ENCODE results near the gene DBH. TPM values are rescaled to one million over a fixed set of nuclear protein-coding genes. Genes with fewer than 3 reads are reported as not detected.

DBH gene
- total and polyA plus RNA-seq, 2 of the 13 experiments (the other 11 are each of a cell fraction or from before 2014, with no cell fraction given) = not detected

DNA sequence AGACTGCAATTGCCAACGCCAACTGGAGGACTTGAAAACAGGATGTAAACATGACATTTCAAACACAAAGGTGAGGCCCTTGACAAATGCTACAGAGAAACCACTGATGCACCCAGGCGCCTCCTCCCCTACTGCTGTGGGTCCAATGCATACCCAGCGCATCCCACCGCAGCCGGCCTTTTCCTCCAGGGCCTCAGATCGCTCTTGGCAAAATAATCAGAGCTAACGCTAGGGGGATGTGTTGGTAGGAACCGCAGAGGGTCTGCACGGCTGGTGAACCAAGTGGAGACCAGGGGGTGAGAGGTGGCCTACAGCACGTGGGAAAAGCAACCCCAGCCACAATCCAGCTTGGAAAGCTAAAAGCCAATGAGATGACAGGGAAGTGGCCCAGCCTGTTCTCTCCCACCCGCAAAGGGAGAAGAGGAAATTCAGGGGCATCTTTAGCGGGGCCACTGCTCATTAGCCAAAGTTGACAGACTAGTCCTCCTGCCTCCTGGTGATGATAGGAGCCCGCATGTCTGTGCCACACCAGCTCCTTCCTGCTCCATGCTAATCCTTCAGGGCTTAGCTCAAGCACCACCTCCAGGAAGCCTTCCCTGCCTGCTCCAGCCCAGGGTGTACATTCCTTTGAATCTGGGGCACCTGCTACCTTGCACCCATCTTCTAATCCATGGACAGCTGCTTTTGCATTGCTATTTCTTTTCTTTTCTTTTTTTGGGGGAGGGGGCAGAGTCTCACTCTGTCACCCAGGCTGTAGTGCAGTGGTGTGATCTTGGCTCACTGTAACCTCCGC is 32.8 kb upstream of the DBH start:
- Histone ChIP-seq H3K9ac (ENCODE audit: insufficient read depth, low read depth, low read length) (no peak overlapping the region), H3K4me1 (ENCODE audit: insufficient read depth, low read length) (no peaks in the 10 kb centered on the region), H4K20me1 (ENCODE audit: insufficient read depth, low read length) (0 out of 2 replicates have a peak, but pooled peaks cover 7% of the 10 kb centered on the region), H3K36me3 (replicated peaks in 1 of 2; ENCODE audit: control insufficient read depth in 1 of 2, insufficient read depth in 2 of 2, low read length in 2 of 2) (no peaks in the 10 kb centered on the region), H3K4me2 (ENCODE audit: low read depth, low read length) (no peak overlapping the region), H3K79me2 (ENCODE audit: insufficient read depth, low read length) (no peaks in the 10 kb centered on the region), H2AFZ (ENCODE audit: low read length) (no peak overlapping the region), H3K27me3 (ENCODE audit: control insufficient read depth in 1 of 2, insufficient read depth in 2 of 2, low read length in 2 of 2) (peaks cover 13 to 46% of the 10 kb centered on the region in 2 experiments), H3K27ac (ENCODE audit: extremely low read length, insufficient read depth, low read length) (no peak overlapping the region), H3K9me3 (ENCODE audit: low read length) (0 out of 2 replicates have a peak, but pooled peaks cover 1% of the 10 kb centered on the region), H3K4me3 (replicated peaks in 1 of 3; ENCODE audit: insufficient read depth in 1 of 3, low read depth in 2 of 3, low read length in 3 of 3) (no peak overlapping the region)
- WGBS (ENCODE audit: low lambda C conversion rate) = 48% methylated on average over 12 of the region's 14 CpGs
- POLR2A ChIA-PET = interaction anchor here (0.8 kb wide), 1 partner anchor 112 kb away, joined by 3 read pairs; no protein-coding TSS in a partner anchor
- DNase-seq (ENCODE audit: low spot score) (no peak), FAIRE-seq (no peak), ATAC-seq (peak; percentile 27; the same call in 2 of the 3 replicates)
- TF ChIP-seq, protein P1, sequence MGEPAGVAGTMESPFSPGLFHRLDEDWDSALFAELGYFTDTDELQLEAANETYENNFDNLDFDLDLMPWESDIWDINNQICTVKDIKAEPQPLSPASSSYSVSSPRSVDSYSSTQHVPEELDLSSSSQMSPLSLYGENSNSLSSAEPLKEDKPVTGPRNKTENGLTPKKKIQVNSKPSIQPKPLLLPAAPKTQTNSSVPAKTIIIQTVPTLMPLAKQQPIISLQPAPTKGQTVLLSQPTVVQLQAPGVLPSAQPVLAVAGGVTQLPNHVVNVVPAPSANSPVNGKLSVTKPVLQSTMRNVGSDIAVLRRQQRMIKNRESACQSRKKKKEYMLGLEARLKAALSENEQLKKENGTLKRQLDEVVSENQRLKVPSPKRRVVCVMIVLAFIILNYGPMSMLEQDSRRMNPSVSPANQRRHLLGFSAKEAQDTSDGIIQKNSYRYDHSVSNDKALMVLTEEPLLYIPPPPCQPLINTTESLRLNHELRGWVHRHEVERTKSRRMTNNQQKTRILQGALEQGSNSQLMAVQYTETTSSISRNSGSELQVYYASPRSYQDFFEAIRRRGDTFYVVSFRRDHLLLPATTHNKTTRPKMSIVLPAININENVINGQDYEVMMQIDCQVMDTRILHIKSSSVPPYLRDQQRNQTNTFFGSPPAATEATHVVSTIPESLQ (CRISPR knock-in tag; conservative IDR thresholded peaks at IDR 0.05) = no peak
- TF ChIP-seq SMAD3 (CRISPR knock-in tag; IDR thresholded peaks at IDR 0.05) (no peak), NFE2L1 (CRISPR knock-in tag; IDR thresholded peaks at IDR 0.05; ENCODE audit: borderline replicate concordance) (no peak), ZNF839 (CRISPR knock-in tag; IDR thresholded peaks at IDR 0.05; ENCODE audit: borderline replicate concordance) (no peak), ZNF747 (CRISPR knock-in tag; IDR thresholded peaks at IDR 0.05; ENCODE audit: borderline replicate concordance) (no peak), GATA4 (IDR thresholded peaks at IDR 0.05; ENCODE audit: borderline replicate concordance, low read depth) (no peak), XRCC5 (optimal IDR thresholded peaks at IDR 0.05; ENCODE audit: low read length) (peak; percentile 24), SMAD9 (CRISPR knock-in tag; IDR thresholded peaks at IDR 0.05) (no peak), SRSF4 (IDR thresholded peaks at IDR 0.05; ENCODE audit: low read depth, low read length, poor library complexity, severe bottlenecking) (no peak), ZNF879 (CRISPR knock-in tag; IDR thresholded peaks at IDR 0.05) (no peak), ZNF121 (CRISPR knock-in tag; IDR thresholded peaks at IDR 0.05) (no peak), TMF1 (CRISPR knock-in tag; IDR thresholded peaks at IDR 0.05; ENCODE audit: low read depth) (no peak), MTF2 (CRISPR knock-in tag; IDR thresholded peaks at IDR 0.05; ENCODE audit: borderline replicate concordance) (no peak), MAF1 (CRISPR knock-in tag; IDR thresholded peaks at IDR 0.05; ENCODE audit: borderline replicate concordance) (no peak)
- TF ChIP-seq, protein P2, sequence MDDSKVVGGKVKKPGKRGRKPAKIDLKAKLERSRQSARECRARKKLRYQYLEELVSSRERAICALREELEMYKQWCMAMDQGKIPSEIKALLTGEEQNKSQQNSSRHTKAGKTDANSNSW (CRISPR knock-in tag; IDR thresholded peaks at IDR 0.05; ENCODE audit: borderline replicate concordance) = no peak
- TF ChIP-seq, protein P3, sequence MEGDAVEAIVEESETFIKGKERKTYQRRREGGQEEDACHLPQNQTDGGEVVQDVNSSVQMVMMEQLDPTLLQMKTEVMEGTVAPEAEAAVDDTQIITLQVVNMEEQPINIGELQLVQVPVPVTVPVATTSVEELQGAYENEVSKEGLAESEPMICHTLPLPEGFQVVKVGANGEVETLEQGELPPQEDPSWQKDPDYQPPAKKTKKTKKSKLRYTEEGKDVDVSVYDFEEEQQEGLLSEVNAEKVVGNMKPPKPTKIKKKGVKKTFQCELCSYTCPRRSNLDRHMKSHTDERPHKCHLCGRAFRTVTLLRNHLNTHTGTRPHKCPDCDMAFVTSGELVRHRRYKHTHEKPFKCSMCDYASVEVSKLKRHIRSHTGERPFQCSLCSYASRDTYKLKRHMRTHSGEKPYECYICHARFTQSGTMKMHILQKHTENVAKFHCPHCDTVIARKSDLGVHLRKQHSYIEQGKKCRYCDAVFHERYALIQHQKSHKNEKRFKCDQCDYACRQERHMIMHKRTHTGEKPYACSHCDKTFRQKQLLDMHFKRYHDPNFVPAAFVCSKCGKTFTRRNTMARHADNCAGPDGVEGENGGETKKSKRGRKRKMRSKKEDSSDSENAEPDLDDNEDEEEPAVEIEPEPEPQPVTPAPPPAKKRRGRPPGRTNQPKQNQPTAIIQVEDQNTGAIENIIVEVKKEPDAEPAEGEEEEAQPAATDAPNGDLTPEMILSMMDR (CRISPR knock-in tag; IDR thresholded peaks at IDR 0.05) = peak; percentile 17; the same call in 1 of the 2 replicates
- in situ Hi-C loops (cut with HindIII; ENCODE audit: extremely low pct_ligation_motif_present, low pct_unique_long_range_greater_than_20kb) = no loop called here
- intact Hi-C loops (cut with micrococcal nuclease; ENCODE audit: unreplicated experiment) = no loop called here
- no TSS peak for BruUV-seq (replicated peaks)
- CTCF ChIA-PET (ENCODE audit: low intra/inter-chr PET ratio, low total read pairs) = no interaction called here

All from HepG2 (cell line).